Measurements from ENCODE around the gene CPVL.
"Not testable (repeated sequence)": the region's sequence is repeated elsewhere in the genome, so short reads cannot be mapped to it uniquely, and the experiment has no call there.

GRCh38 chr7:29093091-29093490 is 53.2 kb downstream of the CPVL start:
- TF ChIP-seq POLR2A (IDR thresholded peaks at IDR 0.05) = not testable (repeated sequence)
- TF ChIP-seq, protein P1, sequence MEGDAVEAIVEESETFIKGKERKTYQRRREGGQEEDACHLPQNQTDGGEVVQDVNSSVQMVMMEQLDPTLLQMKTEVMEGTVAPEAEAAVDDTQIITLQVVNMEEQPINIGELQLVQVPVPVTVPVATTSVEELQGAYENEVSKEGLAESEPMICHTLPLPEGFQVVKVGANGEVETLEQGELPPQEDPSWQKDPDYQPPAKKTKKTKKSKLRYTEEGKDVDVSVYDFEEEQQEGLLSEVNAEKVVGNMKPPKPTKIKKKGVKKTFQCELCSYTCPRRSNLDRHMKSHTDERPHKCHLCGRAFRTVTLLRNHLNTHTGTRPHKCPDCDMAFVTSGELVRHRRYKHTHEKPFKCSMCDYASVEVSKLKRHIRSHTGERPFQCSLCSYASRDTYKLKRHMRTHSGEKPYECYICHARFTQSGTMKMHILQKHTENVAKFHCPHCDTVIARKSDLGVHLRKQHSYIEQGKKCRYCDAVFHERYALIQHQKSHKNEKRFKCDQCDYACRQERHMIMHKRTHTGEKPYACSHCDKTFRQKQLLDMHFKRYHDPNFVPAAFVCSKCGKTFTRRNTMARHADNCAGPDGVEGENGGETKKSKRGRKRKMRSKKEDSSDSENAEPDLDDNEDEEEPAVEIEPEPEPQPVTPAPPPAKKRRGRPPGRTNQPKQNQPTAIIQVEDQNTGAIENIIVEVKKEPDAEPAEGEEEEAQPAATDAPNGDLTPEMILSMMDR (IDR thresholded peaks at IDR 0.05) = not testable (repeated sequence)

Data from esophagus squamous epithelium (tissue), 4 donors.